ENCODE results near the gene RPS6KA5. TPM values are rescaled to one million over a fixed set of nuclear protein-coding genes. Genes with fewer than 3 reads are reported as not detected.

RPS6KA5 gene
- total RNA-seq, 1 donor from 2014 or later, result 8.0 TPM

DNA sequence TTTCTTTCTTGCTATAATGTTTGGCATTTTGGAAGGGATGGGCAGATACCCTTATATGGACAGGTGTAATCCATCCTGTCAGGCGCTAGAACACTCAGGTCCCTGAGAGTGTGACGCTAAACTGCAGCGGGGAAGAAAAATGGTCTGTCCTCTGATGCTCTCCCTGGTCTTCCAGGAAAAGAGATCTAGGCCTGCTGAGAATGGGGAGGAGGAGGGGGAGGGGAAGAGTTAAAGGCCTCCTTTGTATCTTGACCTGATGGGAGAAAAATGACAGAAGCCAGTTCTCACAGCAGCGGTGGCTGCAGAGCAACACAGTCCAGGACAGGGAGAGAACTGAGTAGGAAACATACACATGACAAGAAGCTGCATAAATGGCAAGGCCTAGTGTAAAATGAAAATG lies 61.1 kb downstream of the RPS6KA5 start:
- Histone ChIP-seq H3K9me3 (no peaks in the 10 kb centered on the region), H3K27me3 (no peaks in the 10 kb centered on the region), H3K4me3 (no peak overlapping the region), H3K36me3 (no peaks in the 10 kb centered on the region), H3K4me1 (no peaks in the 10 kb centered on the region), H3K27ac (no peak overlapping the region)
- ATAC-seq (no peak), DNase-seq (no peak)
- intact Hi-C loops (cut with DNase I), result no loop called here
- no peak for TF ChIP-seq CTCF (IDR thresholded peaks at IDR 0.05)

DNA sequence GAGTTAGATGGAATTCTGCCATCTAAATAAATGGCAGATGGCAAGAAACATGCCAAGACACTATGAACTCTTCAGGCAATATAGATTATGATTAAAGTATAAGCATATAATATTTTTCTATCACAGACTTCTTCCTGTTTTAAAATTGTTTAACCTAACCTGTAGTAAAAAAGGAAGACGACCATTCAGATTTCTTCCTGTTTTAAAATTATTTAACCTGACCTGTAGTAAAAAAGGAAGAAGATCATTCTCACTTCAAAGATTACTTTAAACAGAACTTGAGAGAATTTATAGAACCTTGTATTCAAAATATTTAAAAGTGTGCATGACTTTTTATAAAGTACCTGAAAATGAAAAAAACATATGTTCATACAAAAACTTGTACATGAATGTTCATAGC lies 63.5 kb downstream of the RPS6KA5 start:
- no peaks in the 10 kb centered on the region for H3K9me3 ChIP-seq
- no peaks in the 10 kb centered on the region for H3K36me3 ChIP-seq
- DNase-seq (no peak), ATAC-seq (no peak)
- intact Hi-C loops (cut with DNase I), result no loop called here
- H3K27me3 ChIP-seq, result no peaks in the 10 kb centered on the region
- no peaks in the 10 kb centered on the region for H3K4me1 ChIP-seq
- no peak overlapping the region for H3K27ac ChIP-seq
- H3K4me3 ChIP-seq, result no peak overlapping the region
- TF ChIP-seq CTCF (IDR thresholded peaks at IDR 0.05), result no peak

DNA sequence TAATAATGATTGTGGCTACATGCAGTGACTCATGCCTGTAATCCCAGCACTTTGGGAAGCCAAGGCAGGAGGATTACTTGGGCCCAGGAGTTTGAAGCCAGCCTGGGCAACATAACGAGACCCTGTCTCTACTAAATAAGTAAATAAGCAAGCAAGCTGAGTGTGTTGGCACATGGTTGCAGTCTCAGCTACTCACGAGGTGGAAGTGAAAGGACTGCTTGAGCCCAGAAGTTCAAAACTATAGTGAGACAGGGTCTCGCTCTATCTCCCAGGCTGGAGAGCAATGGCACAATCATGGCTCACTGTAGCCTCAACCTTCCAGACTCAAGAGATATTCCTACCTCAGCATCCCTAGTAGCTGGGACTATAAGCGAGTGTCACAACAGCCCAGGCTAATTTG lies 64.7 kb downstream of the RPS6KA5 start:
- Histone ChIP-seq H3K9me3 (no peaks in the 10 kb centered on the region), H3K4me3 (no peak overlapping the region), H3K27ac (no peak overlapping the region), H3K36me3 (no peaks in the 10 kb centered on the region), H3K4me1 (no peaks in the 10 kb centered on the region), H3K27me3 (no peaks in the 10 kb centered on the region)
- ATAC-seq (no peak), DNase-seq (no peak)
- no peak for TF ChIP-seq CTCF (IDR thresholded peaks at IDR 0.05)
- intact Hi-C loops (cut with DNase I), result no loop called here

- no peaks in the 10 kb centered on the region for H3K27me3 ChIP-seq
- TF ChIP-seq CTCF (IDR thresholded peaks at IDR 0.05), result no peak
- H3K4me1 ChIP-seq, result no peaks in the 10 kb centered on the region
- H3K27ac ChIP-seq, result no peak overlapping the region
- H3K4me3 ChIP-seq, result no peak overlapping the region
- intact Hi-C loops (cut with DNase I), result no loop called here
- H3K9me3 ChIP-seq, result no peaks in the 10 kb centered on the region
- DNase-seq (no peak), ATAC-seq (no peak)
- H3K36me3 ChIP-seq, result no peaks in the 10 kb centered on the region
These were observed 66.6 kb downstream of the RPS6KA5 start for GRCh38 chr14:90993792-90994191.

DNA sequence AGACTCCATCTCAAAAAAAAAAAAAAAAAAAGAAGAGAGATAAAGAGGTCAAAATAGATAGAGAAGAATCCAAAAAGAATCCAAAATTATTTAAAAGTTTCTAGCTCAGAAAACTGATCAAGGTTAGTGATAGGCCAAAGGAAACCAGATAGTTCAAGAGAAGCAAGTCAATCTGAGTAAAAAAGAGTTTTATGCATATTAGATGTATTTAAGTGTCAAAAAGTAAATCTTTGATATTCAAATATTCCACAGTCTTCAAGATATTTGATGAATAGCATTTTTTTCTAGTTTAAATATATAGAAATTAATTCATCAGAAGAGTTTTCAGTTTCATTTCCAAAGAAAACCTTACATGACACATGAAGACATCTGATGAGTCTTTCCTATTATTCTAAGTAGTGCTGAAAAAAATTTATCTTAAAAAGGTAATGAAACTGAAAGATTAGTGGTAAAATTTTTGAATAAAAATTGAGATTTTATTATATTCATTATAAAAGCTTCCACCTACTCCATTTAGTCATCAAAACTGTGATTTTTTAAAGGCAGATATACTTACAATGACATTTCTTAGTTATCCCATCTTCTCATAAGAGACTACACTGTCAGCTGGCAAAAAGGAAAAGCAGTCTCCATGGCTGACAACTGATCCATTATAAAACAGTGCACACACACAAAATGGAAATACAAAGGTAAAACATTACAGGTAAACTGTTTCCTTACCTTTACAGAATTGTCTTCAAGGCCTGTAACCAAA lies 68.6 kb downstream of the RPS6KA5 start:
- no peak for DNase-seq

More for the DNA sequence above, 68.6 kb downstream of the RPS6KA5 start:
- H3K27me3 ChIP-seq, result no peaks in the 10 kb centered on the region
- no peaks in the 10 kb centered on the region for H3K36me3 ChIP-seq
- no peak for TF ChIP-seq CTCF (IDR thresholded peaks at IDR 0.05)
- no peaks in the 10 kb centered on the region for H3K4me1 ChIP-seq
- ATAC-seq, result no peak
- intact Hi-C loops (cut with DNase I), result no loop called here
- no peak overlapping the region for H3K4me3 ChIP-seq
- H3K9me3 ChIP-seq, result no peaks in the 10 kb centered on the region
- H3K27ac ChIP-seq, result no peak overlapping the region
